NAMALWA (cell line): Measurements from ENCODE around the gene CT47C1.
A peak's percentile ranks its signal among the peaks of the same experiment; 100 is the strongest.
"Not testable (repeated sequence)": the region's sequence is repeated elsewhere in the genome, so short reads cannot be mapped to it uniquely, and the experiment has no call there.

Source experiments
- DNase-seq: peaks from one replicate; pipeline ENCODE4 v3.0.0-alpha.2; 2015; ENCODE audit warnings: low spot score

Gene CT47C1

DNA sequence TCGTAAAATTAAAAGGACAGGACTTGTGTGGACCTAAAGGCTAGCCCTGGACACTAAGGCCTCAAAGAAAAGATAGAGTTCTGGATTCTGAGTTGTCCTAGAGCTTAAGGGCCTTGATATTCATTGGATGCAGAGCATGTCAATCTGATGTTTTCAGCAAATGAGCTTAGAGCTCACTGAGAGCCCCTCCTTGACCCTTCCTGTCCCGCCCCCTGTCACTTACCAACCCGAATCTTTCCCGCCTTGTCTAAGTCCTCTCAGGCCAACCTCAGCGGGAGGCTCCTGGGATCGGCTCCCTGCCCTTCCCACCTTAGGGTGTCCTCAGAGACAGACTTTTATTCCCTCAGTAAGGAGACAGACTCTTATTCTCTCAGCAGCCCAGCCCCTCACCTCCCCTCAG, at the start of gene CT47C1:
CT47C1 (plus strand) TSS at position 250 of the 400 bp plus-strand sequence. CDS start 233 bp downstream, outside the sequence.
- DNase-seq, result no peak

DNA sequence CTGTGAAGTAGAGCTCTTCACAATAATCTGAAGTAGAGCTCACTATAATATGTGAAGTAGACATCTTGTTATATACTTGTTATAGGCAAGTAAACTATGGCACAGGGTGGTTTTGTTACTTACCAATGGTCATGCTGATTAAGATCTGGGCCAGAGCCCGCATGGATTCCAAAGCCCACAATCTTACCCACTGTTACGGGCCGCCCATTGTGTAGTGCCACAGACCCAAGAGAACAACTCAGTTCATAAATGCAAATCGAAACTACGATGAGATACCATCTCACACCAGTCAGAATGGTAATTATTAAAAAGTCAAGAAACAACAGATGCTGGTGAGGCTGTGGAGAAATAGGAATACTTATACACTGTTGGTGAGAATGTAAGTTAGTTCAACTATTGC, 46.9 kb upstream of the CT47C1 start:
- no peak for DNase-seq

DNA sequence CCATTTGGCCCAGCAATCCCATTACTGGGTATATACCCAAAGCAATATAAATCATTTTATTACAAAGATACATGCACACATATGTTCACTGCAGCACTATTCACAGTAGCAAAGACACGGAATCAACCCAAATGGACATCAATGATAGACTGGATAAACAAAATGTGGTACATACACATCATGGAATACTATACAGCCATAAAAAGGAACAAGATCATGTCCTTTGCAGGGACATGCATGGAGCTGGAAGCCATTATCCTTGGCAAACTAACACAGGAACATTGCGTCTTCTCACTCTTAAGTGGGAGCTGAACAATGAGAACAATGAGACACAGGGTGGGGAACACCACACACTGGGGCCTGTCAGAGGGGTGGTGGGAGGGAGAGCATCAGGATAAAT, 46.4 kb upstream of the CT47C1 start:
- not testable (repeated sequence) for DNase-seq

DNA sequence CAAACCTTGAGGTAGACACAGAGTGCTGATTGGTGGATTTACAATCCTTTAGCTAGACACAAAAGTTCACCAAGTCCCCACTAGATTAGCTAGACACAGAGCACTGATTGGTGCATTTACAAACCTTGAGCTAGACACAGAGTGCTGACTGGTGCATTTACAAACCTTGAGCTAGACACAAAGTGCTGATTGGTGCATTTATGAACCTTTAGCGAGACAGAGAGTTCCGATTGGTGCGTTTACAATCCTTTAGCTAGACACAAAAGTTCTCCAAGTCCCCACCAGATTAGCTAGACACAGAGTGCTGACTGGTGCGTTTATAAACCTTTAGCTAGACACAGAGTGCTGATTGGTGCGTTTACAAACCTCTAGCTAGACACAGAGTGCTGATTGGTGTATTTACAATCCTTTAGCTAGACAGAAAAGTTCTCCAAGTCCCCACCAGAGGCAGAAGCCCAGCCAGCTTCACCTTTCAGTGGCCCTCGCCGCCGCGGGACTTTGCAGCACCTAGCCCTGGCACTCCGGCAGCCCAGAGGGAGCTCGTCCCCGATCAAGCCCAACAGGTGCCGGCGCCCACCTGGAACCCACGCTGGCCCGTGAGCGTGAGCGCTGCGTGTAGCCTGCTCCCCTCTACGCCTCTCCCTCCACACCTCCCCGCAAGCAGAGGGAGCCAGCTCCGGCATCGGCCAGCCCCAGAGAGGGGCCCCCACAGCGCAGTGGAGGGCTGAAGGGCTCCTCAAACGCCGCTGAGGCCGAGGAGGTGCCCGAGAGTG, 44.6 kb upstream of the CT47C1 start:
- DNase-seq, result not testable (repeated sequence)

DNA sequence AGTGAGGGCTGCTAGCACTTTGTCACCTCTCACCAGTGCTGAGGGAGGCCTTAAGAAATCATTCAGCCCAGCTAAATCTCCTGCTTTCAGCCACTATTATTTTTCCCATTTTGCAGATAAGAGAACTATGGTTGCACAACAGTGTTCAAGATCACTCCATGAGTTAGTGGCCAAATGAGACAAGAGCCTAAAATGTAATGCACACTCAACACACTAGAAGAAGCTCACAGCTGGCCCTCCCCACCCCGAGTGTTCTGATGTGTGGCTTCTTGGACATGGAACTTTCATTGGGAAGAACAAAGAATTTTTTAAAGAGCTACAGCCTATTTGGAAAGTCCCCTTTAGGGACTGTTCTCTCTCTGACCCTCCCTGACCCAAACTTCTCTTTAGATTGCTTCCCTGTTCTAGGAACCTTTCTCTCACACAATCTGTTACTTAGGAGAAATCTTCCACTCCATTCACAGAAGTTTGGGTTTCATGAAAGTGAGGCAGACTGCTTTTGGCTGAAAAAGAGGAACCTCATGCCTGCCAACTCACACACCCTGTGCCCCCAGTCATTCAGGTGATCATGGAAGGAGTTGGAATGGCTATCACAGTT, 44.0 kb upstream of the CT47C1 start:
- no peak for DNase-seq

DNA sequence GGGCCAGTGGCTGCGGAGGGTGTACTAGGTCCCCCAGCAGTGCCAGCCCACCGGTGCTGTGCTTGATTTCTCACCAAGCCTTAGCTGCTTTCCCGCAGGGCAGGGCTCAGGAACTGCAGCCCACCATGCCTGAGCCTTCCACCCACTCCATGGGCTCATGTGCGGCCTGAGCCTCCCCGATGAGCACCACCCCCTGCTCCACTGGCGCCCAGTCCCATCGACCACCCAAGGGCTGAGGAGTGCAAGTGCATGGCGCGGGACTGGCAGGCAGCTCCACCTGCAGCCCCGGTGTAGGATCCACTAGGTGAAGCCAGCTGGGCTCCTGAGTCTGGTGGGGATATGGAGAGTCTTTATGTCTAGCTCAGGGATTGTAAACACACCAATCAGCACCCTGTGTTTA, 43.1 kb upstream of the CT47C1 start:
- not testable (repeated sequence) for DNase-seq

DNA sequence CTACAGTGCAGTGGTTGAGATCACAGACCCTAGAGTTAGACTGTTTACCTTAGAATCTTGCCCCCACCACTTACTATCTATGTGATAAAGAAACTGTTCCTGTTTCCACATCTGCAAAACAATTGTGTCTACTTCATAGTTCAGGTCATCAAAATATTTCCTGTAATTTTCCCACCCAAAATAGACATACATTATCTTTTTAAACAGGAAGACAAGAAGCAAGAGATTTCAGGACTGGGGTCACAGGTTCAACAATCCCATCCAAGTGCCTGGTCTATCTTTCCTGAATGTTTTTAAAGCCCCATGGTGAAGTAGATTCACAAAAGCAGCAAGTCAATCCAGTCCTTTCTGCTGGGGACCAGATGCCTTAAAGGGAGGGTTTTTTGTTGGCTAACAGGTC, 41.8 kb upstream of the CT47C1 start:
- no peak for DNase-seq

DNA sequence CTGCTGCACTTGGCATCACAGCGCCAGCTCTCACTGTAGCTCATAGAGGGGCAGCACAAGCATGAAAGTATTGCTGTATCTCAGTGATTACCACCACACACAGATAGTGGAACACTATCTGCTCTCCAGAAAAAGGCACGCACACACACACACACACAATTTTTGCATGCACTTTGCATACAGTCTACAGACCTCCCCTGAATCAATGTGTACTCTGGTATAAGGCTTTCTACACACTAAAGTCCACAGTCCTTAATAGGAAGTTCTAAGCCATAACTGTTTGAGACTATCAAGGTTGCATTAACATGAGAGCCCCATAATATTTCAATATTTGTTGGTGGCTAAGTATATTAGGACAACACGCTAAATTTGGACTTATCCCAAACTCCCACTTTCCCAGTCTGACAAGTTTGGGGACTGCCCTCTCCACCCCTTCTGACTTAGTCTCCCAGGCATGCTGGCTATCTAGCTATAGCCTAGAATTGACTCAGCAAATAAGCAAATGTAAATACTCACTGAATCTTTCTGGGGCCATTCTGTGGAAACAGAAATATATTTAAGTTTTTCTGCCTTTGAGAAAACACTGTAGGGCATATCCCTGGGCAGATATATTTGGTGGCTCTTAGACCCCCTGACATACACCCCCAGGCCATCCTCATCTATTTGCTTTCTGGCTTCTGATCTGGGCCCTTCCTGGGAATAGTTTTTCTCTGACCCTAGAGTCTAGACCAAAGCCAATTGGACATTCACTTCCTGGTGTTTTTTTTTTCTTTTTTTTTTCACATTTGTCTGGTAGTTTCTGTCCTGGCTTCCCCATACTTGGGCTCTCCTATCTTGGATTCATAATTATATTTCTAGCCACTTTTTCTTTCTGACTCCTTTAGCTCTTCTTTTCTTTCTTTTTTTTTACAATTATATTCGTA, 36.4 kb upstream of the CT47C1 start:
- DNase-seq, result no peak

DNA sequence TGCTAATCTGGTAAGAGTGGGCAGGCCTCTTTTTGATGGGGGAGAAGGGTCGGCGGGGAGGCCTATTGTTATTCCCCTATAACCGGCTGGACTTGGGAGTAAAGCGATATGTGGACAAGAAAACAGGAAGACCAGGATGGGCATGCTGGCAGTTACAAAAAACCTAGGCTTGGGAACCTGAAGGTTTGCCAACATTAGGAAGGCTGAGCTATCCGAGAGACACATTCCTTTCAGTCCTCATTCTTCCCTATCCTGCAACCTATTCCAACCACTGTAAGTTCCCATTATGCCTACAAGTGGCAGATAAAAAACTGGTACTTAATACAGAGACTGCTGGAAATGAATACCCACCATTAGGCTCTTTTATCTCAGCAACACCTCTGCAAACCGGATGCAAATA, 32.4 kb upstream of the CT47C1 start:
- DNase-seq, result no peak

DNA sequence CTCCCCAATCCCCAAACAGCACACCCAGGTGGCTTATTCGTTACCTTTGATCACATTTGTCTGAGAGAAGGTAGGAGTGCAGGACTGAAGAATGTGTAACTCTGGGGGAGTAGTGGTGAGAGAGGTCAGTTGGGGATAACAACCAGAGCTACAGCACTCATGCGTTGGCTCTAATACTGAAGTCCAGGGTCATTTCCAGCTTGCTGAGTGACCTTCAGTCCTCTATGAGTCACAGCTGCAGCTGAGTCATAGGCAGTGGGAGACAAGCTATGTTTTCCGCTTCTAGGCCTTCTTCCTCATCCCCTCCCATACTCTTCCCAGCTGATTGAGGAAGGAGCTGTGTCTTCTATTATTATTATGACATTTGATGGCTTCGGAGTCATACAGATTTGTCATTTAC, 31.6 kb upstream of the CT47C1 start:
- DNase-seq, result no peak

DNA sequence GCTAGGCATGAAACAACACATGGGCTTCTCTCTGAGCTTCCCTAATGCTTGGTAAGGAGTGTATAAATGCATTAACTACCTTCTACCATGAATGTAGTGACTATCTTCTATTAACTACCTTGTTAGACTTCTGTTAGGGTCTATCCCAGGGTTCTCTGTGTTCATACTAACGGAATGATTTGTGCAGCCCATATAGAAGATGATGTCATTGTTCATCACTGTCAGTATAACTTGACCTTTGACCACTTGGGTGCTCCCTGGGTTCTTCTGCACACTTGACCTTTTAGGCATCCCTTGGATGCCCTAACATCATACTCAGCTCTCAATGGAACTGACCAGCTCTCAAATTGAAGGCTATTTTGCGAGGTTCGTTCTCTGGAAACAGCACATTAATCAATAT, 30.8 kb upstream of the CT47C1 start:
- DNase-seq, result no peak

DNA sequence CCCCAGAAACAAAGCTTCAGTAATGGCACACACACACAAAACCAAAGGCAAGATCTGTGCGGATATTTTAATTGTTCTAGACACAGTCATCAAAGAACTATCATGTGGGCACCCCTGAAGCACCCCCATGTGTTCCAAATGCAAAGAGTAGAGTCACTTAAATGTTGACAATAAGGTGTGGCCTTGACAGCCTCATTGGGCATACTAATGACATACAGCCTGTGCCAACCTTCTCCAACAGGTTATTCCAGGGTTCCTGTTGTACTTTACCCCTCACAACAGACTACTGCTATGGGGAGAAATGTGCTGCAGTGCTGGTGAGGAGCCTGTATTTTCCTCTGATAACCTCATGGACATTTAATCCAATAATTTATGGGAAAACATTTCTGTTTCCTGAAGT, 29.8 kb upstream of the CT47C1 start:
- DNase-seq, result no peak

DNA sequence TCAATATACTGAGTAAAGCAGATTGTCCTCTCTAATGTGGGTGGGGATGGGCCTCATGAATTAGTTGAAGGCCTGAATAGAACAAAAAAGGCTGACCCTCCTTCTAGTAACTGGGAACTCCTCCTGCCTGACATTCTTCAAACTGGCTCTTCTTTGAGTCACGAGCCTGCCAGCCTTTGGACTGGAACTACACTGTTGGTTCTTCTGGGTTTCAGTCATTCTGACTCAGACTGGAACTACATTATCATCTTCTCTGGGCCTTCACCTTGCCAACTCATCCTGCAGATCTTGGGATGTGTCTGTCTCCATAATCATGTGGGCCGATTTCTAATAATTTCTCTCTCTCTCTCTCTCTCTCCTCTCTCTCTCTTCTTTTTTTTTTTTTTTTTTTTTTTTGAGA, 26.9 kb upstream of the CT47C1 start:
- no peak for DNase-seq

DNA sequence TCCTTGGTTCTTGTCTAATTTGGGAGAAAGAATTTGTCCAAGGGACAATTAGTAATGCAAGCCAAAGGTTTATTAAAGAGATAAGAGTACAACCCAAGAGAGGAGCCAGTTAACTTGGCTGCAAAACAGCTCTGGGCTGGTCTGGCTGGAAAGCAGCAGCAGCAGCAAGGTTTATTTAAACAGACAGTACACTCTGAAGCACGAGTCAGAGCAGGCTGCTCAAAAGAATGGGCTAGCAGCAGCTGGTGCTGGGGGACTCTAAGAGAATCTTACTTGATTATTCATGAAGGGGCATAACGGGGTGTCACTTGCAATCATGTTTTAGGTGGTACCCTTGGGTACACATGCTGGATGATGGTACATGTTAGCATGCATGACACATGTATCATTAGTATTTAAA, 17.1 kb upstream of the CT47C1 start:
- no peak for DNase-seq

DNA sequence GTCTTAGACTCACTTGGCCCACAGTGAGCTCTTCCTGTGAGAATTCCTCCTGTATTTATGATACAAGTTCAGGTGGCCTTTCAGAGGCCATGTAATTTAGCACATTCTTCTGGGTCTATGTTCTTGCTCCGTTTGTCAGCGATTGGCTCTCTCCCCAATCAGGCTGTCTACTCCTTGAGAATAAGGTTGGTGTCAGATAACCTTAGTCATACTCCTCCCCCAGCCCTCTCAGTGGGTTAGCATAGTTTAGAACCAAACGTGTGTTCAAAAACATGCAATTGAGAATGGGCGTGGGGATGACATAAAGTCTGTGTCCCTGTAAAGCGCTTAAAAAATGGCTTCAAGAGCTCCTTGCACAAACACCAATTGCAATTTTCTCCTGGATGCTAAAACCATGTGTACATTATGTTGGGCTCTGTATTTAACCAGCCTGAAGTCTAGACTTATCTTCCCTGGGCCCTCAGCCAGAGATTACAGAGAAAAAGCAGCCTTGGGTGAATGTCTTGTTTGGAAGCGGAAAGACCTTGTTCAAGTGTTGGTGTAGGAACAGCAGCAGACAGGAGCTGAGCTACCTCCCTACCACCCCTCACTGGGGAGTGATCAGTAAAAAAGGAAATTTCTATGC, 9.9 kb upstream of the CT47C1 start:
- DNase-seq, result no peak

DNA sequence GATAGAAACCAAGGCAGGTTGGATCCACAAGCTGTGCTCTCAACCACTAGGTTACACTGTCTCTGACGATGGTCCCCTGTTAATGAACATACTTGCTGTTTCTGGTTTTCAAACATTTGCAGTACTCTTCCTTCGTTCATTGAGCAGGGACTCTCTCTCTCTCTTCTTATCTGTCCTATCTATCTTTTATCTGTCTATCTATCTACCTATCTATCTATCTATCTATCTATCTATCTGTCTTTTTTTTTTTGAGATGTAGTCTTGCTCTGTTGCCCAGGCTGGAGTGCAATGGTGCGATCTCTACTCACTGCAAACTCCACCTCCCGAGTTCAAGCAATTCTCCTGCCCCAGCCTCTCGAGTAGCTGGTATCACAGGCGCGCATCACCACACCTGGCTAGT, 9.4 kb upstream of the CT47C1 start:
- DNase-seq, result no peak

DNA sequence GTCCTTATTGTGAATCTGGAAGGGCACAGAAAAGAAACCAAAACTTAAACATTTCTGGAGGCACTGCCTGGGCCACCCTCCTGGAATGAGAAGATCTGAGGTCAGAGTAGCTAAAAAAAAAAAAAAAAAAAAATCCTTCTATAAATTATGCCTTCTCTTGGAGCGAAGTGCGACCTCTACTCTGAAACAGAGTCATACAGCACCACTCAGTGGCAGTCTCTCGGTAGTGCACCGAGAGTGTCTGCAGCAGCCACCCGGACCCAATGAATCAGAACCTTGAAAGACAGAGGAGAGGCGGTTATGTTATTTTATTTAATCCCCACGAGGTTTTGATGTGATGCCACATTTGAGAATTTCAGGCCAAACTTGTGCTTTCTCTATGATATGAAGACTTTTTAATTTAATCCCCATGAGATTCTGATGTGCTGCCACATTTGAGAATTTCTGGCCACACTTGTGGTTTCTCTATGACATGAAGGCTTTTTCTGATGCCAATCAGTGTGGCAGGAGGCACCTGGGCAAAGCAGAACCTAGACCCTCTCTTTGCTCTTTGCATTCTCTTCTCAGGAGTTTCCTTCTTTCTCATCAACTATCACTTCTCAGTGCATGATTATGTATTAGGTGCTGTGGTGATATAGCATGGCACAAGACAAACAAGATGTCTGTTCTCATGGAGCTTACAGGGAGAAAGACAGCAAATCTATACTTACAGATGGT, 5.6 kb upstream of the CT47C1 start:
- peak; percentile 59 for DNase-seq

DNA sequence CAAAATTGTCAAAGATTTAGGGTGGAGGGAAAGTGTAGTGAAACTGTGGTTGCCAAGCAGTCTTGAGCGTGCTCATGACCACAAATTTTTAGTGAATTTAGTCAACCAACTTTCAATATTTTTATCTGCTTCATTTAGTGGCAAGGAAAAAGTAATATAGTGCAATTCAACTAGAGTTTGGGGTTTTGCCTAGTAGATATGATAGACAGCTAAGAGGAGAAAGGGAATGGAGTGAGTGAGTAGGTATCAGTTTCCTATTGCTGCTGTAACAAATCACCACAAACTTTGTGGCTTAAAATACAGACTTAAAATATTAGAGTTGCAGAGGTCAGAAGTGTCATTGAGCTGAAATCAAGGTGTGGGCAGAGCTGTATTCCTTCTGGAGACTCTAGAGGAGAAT, 3.7 kb upstream of the CT47C1 start:
- DNase-seq, result no peak

DNA sequence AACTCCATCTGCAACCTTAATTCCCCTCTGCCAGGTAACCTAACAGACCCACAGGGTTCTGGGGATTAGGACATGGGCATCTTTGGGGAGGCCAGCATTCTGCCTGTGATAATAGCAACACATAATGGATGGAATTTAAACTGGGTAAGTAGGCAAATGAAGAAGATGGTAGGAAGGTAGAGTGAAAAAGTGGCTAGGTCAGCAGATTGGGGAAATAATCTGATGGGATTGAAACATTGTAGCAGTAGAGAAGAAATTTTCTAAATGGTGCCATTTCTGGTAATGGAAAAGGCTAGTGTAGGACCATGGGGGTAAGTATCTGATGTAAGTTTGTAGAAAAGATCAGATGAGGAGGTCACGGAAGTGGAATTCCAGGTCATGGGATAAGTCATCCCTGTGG, 3.0 kb upstream of the CT47C1 start:
- no peak for DNase-seq

DNA sequence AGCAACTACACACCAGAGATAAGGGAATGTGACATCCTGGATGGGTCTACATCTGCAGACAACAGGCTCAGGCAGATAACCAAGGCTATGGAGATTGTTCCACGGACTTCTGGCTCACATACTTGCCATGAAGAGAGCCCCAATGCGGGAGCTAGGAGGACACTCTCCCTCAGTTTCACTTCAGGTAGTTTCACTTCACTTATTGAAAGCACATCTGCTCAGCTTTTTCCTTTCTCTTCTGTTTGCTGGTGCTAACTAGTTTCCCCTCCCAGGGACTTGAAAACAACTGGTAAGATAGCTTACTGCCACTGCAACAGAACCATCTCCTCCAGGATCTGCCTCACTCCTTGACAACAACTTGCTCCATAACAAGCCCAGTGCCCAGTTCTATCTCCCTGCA, 1.4 kb upstream of the CT47C1 start:
- DNase-seq, result peak; percentile 30

DNA sequence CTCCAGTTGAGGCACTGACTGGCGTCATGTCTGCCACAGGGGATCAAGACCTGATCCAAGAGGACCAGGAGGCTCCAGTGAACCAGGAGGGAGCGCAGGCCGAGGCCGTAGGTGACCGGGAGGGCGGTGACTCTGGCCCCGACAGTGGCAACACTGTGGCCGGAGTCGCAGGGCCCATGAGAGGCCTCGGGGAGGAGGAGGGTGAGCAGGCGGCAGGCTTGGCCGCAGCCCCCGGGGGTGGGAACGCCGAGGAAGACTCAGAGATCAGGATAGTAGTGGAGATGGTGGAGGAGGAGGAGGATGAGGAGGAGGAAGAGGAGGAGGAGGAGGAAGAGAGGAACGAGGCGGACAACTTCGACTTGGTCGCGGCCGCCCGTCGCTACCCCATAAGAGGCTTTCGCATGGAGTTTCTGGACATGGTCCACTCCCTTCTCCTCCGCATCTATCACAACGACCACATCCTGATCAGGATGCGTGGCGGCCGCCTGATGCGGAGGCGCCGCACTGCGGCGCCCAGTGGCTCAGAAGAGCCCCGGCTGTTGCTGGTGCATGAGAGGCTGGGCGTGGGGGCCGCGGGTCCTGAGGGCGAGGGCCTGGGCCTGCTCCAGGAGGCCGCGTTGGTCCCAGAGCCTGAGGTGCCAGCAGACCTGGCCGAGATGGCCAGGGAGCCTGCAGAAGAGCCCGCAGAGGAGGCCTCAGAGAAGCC, 560 bp downstream of the CT47C1 start:
- no peak for DNase-seq
